ENCODE measurements around the gene SLC6A6.

GRCh38 chr3:14512942-14513327 is 110.5 kb downstream of the SLC6A6 start:
- TF ChIP-seq CTCF (IDR thresholded peaks at IDR 0.05): no peak
- no peak for TF ChIP-seq EZH2phosphoT487 (IDR thresholded peaks at IDR 0.05)

Data from neural progenitor cell (in vitro differentiated cells).